Upper lobe of right lung (tissue), 1 donor: ENCODE measurements around the gene DAPK3. TPM values are rescaled to one million over a fixed set of nuclear protein-coding genes. Genes with fewer than 3 reads are reported as not detected.
A peak's percentile ranks its signal among the peaks of the same experiment; 100 is the strongest.
"Not testable (repeated sequence)": the region's sequence is repeated elsewhere in the genome, so short reads cannot be mapped to it uniquely, and the experiment has no call there.

ENCODE experiments used
- ATAC-seq: fragments of 200-7000 bp; cut with Tn5 transposase; one replicate; pipeline ENCODE4 v1.9.1; 2020; ENCODE audit warnings: mild to moderate bottlenecking, moderate library complexity
- DNase-seq: peaks from one replicate; pipeline ENCODE4 v3.0.0-alpha.2; 2020
- H3K27ac ChIP-seq: fragments of 200-600 bp; one replicate; pipeline ENCODE4 v1.8.0; 2022
- H3K27me3 ChIP-seq: fragments of 200-600 bp; one replicate; pipeline ENCODE4 v1.8.0; 2022; ENCODE audit warnings: mild to moderate bottlenecking
- H3K36me3 ChIP-seq: fragments of 200-600 bp; one replicate; pipeline ENCODE4 v1.8.0; 2022
- H3K4me1 ChIP-seq: fragments of 200-600 bp; one replicate; pipeline ENCODE4 v1.8.0; 2022
- H3K4me3 ChIP-seq: fragments of 200-600 bp; one replicate; pipeline ENCODE4 v1.8.0; 2022; ENCODE audit warnings: mild to moderate bottlenecking
- H3K9me3 ChIP-seq: fragments of 200-600 bp; one replicate; pipeline ENCODE4 v1.8.0; 2022
- CTCF ChIP-seq: fragments of 200-600 bp; IDR thresholded peaks from one replicate; pipeline ENCODE4 v1.8.0; 2022; ENCODE audit warnings: antibody characterized with exemption
- intact Hi-C: fragments of 100-400 bp; cut with DNase I; formaldehyde crosslinking; loops from one replicate; pipeline ENCODE4 v1.11.0; 2022
- total RNA-seq: library from RNA; stranded (reverse); fragmentation: NEBNext Ultra II Directional; extraction: Animal tissue kit (Norgen Biotek cat#: 25700); gene quantifications from one replicate; pipeline ENCODE4 v1.2.1, GENCODE V29; 2021
- donor health status: DM: no; HTN: yes; CAD: no; lungs with severe emphysema.

DAPK3 gene
- total RNA-seq, 1 donor from 2014 or later: 70.7 TPM

GRCh38 chr19:3954107-3954506 lies 16.8 kb downstream of the DAPK3 start:
- H3K4me3 ChIP-seq: no peak overlapping the region
- TF ChIP-seq CTCF: no peak
- intact Hi-C loops: no loop called here
- H3K4me1 ChIP-seq: no peaks in the 10 kb centered on the region
- H3K27me3 ChIP-seq: no peaks in the 10 kb centered on the region
- peaks cover 21% of the 10 kb centered on the region for H3K36me3 ChIP-seq
- no peak for DNase-seq
- no peak overlapping the region for H3K27ac ChIP-seq
- ATAC-seq: peak; percentile 7
- no peaks in the 10 kb centered on the region for H3K9me3 ChIP-seq

- H3K27me3 ChIP-seq, H3K4me3 ChIP-seq, ATAC-seq, H3K4me1 ChIP-seq, H3K27ac ChIP-seq, intact Hi-C loops, H3K36me3 ChIP-seq, DNase-seq, H3K9me3 ChIP-seq: not testable (repeated sequence)
Observed at GRCh38 chr19:3952755-3953276, 18.1 kb downstream of the DAPK3 start.

GRCh38 chr19:3950871-3951861 lies 19.7 kb downstream of the DAPK3 start:
- intact Hi-C loops: no loop called here
- Histone ChIP-seq H3K4me3 (peak overlapping the region; percentile 2), H3K36me3 (no peaks in the 10 kb centered on the region), H3K27me3 (no peaks in the 10 kb centered on the region), H3K9me3 (no peaks in the 10 kb centered on the region), H3K27ac (no peak overlapping the region), H3K4me1 (no peaks in the 10 kb centered on the region)
- TF ChIP-seq CTCF: no peak
- peak; percentile 19 for ATAC-seq
- DNase-seq: no peak

GRCh38 chr19:3949997-3950859 lies 20.7 kb downstream of the DAPK3 start:
- no peak for TF ChIP-seq CTCF
- intact Hi-C loops: no loop called here
- H3K36me3 ChIP-seq: no peaks in the 10 kb centered on the region
- H3K27ac ChIP-seq: no peak overlapping the region
- ATAC-seq (no peak), DNase-seq (no peak)
- H3K27me3 ChIP-seq: no peaks in the 10 kb centered on the region
- H3K4me3 ChIP-seq: no peak overlapping the region
- no peaks in the 10 kb centered on the region for H3K9me3 ChIP-seq
- no peaks in the 10 kb centered on the region for H3K4me1 ChIP-seq

GRCh38 chr19:3949294-3949693 lies 21.6 kb downstream of the DAPK3 start:
- Histone ChIP-seq H3K9me3 (no peaks in the 10 kb centered on the region), H3K27me3 (no peaks in the 10 kb centered on the region), H3K4me1 (no peaks in the 10 kb centered on the region), H3K36me3 (no peaks in the 10 kb centered on the region), H3K4me3 (no peak overlapping the region), H3K27ac (no peak overlapping the region)
- intact Hi-C loops: no loop called here
- ATAC-seq (no peak), DNase-seq (no peak)
- no peak for TF ChIP-seq CTCF

- DNase-seq: not testable (repeated sequence)
Observed at GRCh38 chr19:3947316-3947933, 23.5 kb downstream of the DAPK3 start.

More at GRCh38 chr19:3947316-3947933, 23.5 kb downstream of the DAPK3 start:
- ATAC-seq, H3K4me3 ChIP-seq, H3K9me3 ChIP-seq, intact Hi-C loops, H3K27ac ChIP-seq, H3K36me3 ChIP-seq, H3K4me1 ChIP-seq, H3K27me3 ChIP-seq: not testable (repeated sequence)
